Measurements from ENCODE around the gene KLHL3.

KLHL3 gene

DNA sequence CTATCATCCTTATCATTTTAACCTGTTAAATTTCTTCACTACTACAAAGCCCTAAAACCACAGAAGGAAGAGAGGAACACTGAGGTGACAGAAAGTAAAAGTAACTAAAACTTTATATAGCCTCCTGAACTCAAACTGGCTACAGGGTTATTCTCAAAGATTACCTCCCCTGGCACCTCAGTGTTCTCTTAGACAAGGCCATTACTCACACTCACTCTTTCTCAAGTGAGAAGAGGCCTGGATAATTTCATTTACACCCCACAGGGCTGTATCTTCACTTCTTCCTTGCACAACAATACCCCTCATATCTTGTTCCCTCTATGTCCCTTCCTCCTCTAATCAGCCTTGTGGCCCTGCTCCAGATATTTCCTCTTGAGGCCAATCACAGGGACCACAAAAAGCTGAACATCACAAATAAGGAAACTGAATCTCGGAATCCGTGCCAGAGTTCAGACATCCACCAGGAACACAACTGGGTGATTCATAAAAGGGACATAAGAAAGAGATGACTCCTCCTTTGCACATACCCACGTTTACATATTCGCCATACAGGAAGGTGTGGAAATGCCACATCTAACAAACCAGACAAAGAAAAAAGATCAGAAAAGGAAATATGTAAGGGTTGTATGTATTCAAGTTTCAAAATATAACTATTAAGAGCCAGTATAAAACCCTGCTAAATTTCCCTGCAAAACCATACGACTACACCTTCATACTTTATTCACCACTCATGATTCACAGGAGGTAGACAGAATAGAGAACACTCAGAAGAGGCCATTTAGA lies 1.7 kb upstream of the KLHL3 start:
- ChIA-PET POLR2A (no interaction called here), CTCF (no interaction called here)
- TF ChIP-seq HDGF (IDR thresholded peaks at IDR 0.05; ENCODE audit: borderline replicate concordance) (no peak), TARDBP (IDR thresholded peaks at IDR 0.05) (no peak)
- no peak for DNase-seq (ENCODE audit: extremely low spot score)

DNA sequence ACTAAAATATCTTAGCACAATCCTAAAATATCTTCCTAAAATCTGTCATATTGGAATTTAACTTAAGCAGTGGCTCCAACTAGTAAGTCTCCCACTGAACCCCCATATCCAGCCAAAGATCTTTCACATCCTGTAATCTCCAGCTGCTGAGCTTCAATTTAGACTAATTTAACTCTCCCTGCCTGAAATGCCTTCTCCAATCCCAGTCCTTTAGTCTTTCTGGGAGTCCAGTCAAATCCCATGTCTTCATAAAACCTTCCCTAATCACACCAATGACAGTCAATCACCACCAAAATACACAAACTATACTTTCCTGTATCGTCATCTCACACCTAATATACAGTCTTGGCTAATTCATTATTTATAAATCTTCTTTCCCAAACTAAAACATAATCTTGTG lies 607 bp upstream of the KLHL3 start:
- no peak for DNase-seq (ENCODE audit: extremely low spot score)
- TF ChIP-seq FOXK2 (IDR thresholded peaks at IDR 0.05) (no peak), FOXA1 (IDR thresholded peaks at IDR 0.05) (no peak)
- ChIA-PET CTCF (interaction anchor here (0.7 to 1.4 kb wide), 3 partner anchors 15 to 76 kb away, joined by 3 to 12 read pairs (median 4); no protein-coding TSS in a partner anchor), POLR2A (interaction anchor here (1.4 kb wide), 1 partner anchor 17 kb away, joined by 3 read pairs; no protein-coding TSS in a partner anchor)

DNA sequence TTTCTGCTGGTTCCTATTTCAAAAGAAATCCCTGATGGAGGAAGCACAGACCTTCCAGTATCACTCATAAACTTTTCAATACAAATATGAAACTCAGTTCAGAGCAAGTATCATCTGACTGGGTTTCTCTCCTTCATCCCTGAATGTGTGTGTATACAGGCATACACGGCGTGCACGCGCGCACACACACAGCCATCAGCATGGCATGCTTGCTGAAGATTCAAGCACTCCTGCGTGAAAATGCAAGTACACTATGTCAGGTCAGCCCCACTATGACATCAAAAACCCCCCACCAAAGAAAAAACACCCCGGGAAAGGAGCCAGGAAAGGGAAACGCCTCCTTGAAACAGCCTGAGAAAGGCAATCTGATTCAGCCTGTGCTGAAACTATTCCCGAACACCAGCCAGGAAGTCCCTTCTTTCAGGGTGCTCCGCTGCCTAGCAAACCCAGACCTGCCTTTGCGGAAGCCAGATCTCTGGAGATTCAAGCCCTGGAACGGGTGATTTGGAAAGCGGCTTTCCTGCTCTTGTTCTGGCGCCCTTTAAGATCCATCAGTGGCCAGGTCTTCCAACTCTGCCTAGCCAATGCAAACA lies 831 bp downstream of the KLHL3 start:
- ChIA-PET CTCF (interaction anchor here (1.4 kb wide), 1 partner anchor 75 kb away, joined by 12 read pairs; no protein-coding TSS in a partner anchor), POLR2A (interaction anchor here (1.4 kb wide), 1 partner anchor 18 kb away, joined by 3 read pairs; no protein-coding TSS in a partner anchor)
- TF ChIP-seq SP1 (IDR thresholded peaks at IDR 0.05) (no peak), SUZ12 (IDR thresholded peaks at IDR 0.05) (no peak), HDGF (IDR thresholded peaks at IDR 0.05; ENCODE audit: borderline replicate concordance) (no peak), ARNT (IDR thresholded peaks at IDR 0.05) (no peak), CTBP1 (IDR thresholded peaks at IDR 0.05; ENCODE audit: borderline replicate concordance) (no peak), FOXM1 (IDR thresholded peaks at IDR 0.05; ENCODE audit: borderline replicate concordance) (no peak), TARDBP (IDR thresholded peaks at IDR 0.05) (no peak), ZNF384 (IDR thresholded peaks at IDR 0.05) (no peak), LEF1 (IDR thresholded peaks at IDR 0.05; ENCODE audit: borderline replicate concordance) (no peak), NFRKB (IDR thresholded peaks at IDR 0.05) (no peak), FOXA1 (IDR thresholded peaks at IDR 0.05) (no peak), ELF4 (IDR thresholded peaks at IDR 0.05) (no peak), BHLHE40 (IDR thresholded peaks at IDR 0.05; ENCODE audit: borderline replicate concordance) (no peak), L3MBTL2 (conservative IDR thresholded peaks at IDR 0.05) (no peak), FOXK2 (IDR thresholded peaks at IDR 0.05) (no peak)
- TF ChIP-seq, protein P1, sequence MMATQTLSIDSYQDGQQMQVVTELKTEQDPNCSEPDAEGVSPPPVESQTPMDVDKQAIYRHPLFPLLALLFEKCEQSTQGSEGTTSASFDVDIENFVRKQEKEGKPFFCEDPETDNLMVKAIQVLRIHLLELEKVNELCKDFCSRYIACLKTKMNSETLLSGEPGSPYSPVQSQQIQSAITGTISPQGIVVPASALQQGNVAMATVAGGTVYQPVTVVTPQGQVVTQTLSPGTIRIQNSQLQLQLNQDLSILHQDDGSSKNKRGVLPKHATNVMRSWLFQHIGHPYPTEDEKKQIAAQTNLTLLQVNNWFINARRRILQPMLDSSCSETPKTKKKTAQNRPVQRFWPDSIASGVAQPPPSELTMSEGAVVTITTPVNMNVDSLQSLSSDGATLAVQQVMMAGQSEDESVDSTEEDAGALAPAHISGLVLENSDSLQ (IDR thresholded peaks at IDR 0.05) = no peak
- no peak for DNase-seq (ENCODE audit: extremely low spot score)

DNA sequence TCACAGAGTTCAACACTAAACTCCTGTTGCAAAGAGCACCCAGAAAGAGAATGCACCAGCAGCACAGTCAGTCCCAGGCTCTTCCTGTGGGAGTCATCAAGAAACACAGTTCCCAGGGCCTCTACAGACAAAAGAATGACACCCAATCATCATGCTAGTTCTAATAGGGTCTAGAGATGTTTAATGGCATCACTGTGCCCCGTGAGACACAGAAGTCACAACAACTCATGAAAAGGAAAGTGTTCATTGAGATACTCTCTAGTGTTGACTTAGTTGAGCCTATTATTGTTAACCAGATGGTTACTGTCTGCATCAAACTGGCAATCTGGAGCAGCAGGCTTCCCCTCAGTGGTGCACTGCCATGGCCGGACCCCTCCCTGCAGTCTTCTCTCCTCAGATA lies 1.6 kb downstream of the KLHL3 start:
- TF ChIP-seq, protein P1 (IDR thresholded peaks at IDR 0.05) = no peak
- TF ChIP-seq BHLHE40 (IDR thresholded peaks at IDR 0.05; ENCODE audit: borderline replicate concordance) = no peak
- ChIA-PET CTCF (interaction anchor here (2.8 kb wide), 1 partner anchor 8 kb away, joined by 10 read pairs; no protein-coding TSS in a partner anchor), POLR2A (no interaction called here)
- DNase-seq (ENCODE audit: extremely low spot score) = no peak

GRCh38 chr5:137733922-137734321 lies 2.0 kb downstream of the KLHL3 start:
- TF ChIP-seq CTBP1 (IDR thresholded peaks at IDR 0.05; ENCODE audit: borderline replicate concordance) = no peak
- no peak for TF ChIP-seq FOXK2 (IDR thresholded peaks at IDR 0.05)
- no peak for TF ChIP-seq NFRKB (IDR thresholded peaks at IDR 0.05)
- TF ChIP-seq ELF4 (IDR thresholded peaks at IDR 0.05) = no peak
- TF ChIP-seq FOXA1 (IDR thresholded peaks at IDR 0.05) = no peak
- no peak for TF ChIP-seq HDGF (IDR thresholded peaks at IDR 0.05; ENCODE audit: borderline replicate concordance)
- TF ChIP-seq SUZ12 (IDR thresholded peaks at IDR 0.05) = no peak
- no peak for TF ChIP-seq BHLHE40 (IDR thresholded peaks at IDR 0.05; ENCODE audit: borderline replicate concordance)
- no peak for TF ChIP-seq L3MBTL2 (conservative IDR thresholded peaks at IDR 0.05)
- TF ChIP-seq FOXM1 (IDR thresholded peaks at IDR 0.05; ENCODE audit: borderline replicate concordance) = no peak
- TF ChIP-seq ZNF384 (IDR thresholded peaks at IDR 0.05) = no peak
- no peak for TF ChIP-seq LEF1 (IDR thresholded peaks at IDR 0.05; ENCODE audit: borderline replicate concordance)
- no peak for TF ChIP-seq ARNT (IDR thresholded peaks at IDR 0.05)
- no peak for TF ChIP-seq TARDBP (IDR thresholded peaks at IDR 0.05)
- TF ChIP-seq SP1 (IDR thresholded peaks at IDR 0.05) = no peak
- TF ChIP-seq, protein P1 (IDR thresholded peaks at IDR 0.05) = no peak
- DNase-seq (ENCODE audit: extremely low spot score) = no peak
- ChIA-PET CTCF (interaction anchor here (1.1 to 2.8 kb wide), 2 partner anchors 9 to 74 kb away, joined by 5 to 10 read pairs; no protein-coding TSS in a partner anchor), POLR2A (interaction anchor here (0.9 kb wide), 1 partner anchor 56 kb away, joined by 3 read pairs; no protein-coding TSS in a partner anchor)

DNA sequence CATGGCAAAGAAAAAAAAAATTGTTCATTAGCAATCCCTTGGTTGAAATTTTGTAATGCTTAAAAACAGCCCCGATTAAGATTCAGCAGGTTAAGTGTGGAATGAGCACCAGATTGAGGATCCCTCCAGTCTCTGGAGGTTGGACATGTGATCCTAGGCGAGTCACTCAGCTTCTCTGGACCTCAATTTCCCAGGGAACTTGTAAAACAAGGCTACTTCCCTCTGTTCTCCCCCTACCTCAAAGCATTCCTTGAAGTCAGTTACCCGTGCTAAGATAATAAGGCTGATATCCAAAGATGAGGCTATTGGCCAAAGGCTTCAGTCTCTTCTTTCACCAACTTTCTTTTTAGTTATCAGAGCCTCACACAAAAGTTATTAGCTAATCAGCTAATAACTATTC lies 2.9 kb downstream of the KLHL3 start:
- ChIA-PET CTCF (interaction anchor here (1.1 to 2.8 kb wide), 3 partner anchors 10 to 73 kb away, joined by 3 to 10 read pairs (median 5); no protein-coding TSS in a partner anchor), POLR2A (interaction anchor here (0.9 kb wide), 1 partner anchor 56 kb away, joined by 3 read pairs; no protein-coding TSS in a partner anchor)
- TF ChIP-seq NFRKB (IDR thresholded peaks at IDR 0.05) = no peak
- TF ChIP-seq ZNF384 (IDR thresholded peaks at IDR 0.05) = no peak
- no peak for TF ChIP-seq LEF1 (IDR thresholded peaks at IDR 0.05; ENCODE audit: borderline replicate concordance)
- TF ChIP-seq ARNT (IDR thresholded peaks at IDR 0.05) = no peak
- TF ChIP-seq HDGF (IDR thresholded peaks at IDR 0.05; ENCODE audit: borderline replicate concordance) = no peak
- TF ChIP-seq TARDBP (IDR thresholded peaks at IDR 0.05) = no peak
- TF ChIP-seq SUZ12 (IDR thresholded peaks at IDR 0.05) = no peak
- no peak for TF ChIP-seq ELF4 (IDR thresholded peaks at IDR 0.05)
- TF ChIP-seq L3MBTL2 (conservative IDR thresholded peaks at IDR 0.05) = no peak
- TF ChIP-seq FOXA1 (IDR thresholded peaks at IDR 0.05) = no peak
- no peak for TF ChIP-seq FOXM1 (IDR thresholded peaks at IDR 0.05; ENCODE audit: borderline replicate concordance)
- no peak for TF ChIP-seq SP1 (IDR thresholded peaks at IDR 0.05)
- no peak for TF ChIP-seq BHLHE40 (IDR thresholded peaks at IDR 0.05; ENCODE audit: borderline replicate concordance)
- TF ChIP-seq, protein P1 (IDR thresholded peaks at IDR 0.05) = no peak
- TF ChIP-seq CTBP1 (IDR thresholded peaks at IDR 0.05; ENCODE audit: borderline replicate concordance) = no peak
- TF ChIP-seq FOXK2 (IDR thresholded peaks at IDR 0.05) = no peak
- DNase-seq (ENCODE audit: extremely low spot score) = no peak
